SK-N-SH (cell line): ENCODE measurements around the gene DCP2.

ENCODE experiments used
- CHD2 ChIP-seq: fragments of 150-350 bp; IDR thresholded peaks from 2 replicates; pipeline ENCODE4 v1.6.1; 2018; ENCODE audit warnings: low read length; ENCODE audit not compliant: partially characterized antibody
- CTCF ChIP-seq: fragments of 200-600 bp; sonication (generic); IDR thresholded peaks from 2 replicates; pipeline ENCODE4 v1.6.1; 2017; ENCODE audit warnings: antibody characterized with exemption, mild to moderate bottlenecking, moderate library complexity
- ELF1 ChIP-seq: IDR thresholded peaks from 2 replicates; pipeline ENCODE4 v1.4.0; 2012
- EP300 ChIP-seq, 2 experiments: IDR thresholded peaks; 2 replicates each; pipeline versions ENCODE4 v1.4.0 to v1.6.1; 2012; ENCODE audit warnings: borderline replicate concordance in 1 of 2, low read depth in 1 of 2, low read length in 1 of 2
- JUND ChIP-seq: IDR thresholded peaks from 2 replicates; pipeline ENCODE4 v1.4.0; 2012
- NFIC ChIP-seq: IDR thresholded peaks from 2 replicates; pipeline ENCODE4 v1.4.0; 2012; ENCODE audit warnings: borderline replicate concordance
- NRF1 ChIP-seq: IDR thresholded peaks from 2 replicates; pipeline ENCODE4 v1.6.1; 2012; ENCODE audit warnings: low read depth, mild to moderate bottlenecking, low read length
- POLR2AphosphoS5 ChIP-seq: IDR thresholded peaks from 2 replicates; pipeline ENCODE4 v1.6.1; 2012; ENCODE audit warnings: low read depth, low read length
- TAF1 ChIP-seq: IDR thresholded peaks from 2 replicates; pipeline ENCODE4 v1.6.1; 2012; ENCODE audit warnings: low read depth, mild to moderate bottlenecking, low read length, moderate library complexity, borderline replicate concordance
- USF2 ChIP-seq: fragments of 150-350 bp; IDR thresholded peaks from 2 replicates; pipeline ENCODE4 v1.6.1; 2017; ENCODE audit warnings: antibody characterized with exemption, low read length, low read depth, borderline replicate concordance
- YY1 ChIP-seq: IDR thresholded peaks from 2 replicates; pipeline ENCODE4 v1.4.0; 2012; ENCODE audit warnings: low read depth, mild to moderate bottlenecking
- TF ChIP-seq, protein P1 (sequence below): IDR thresholded peaks from 2 replicates; pipeline ENCODE4 v1.4.0; 2012; ENCODE audit warnings: low read depth, borderline replicate concordance
- TF ChIP-seq, protein P2 (sequence below): IDR thresholded peaks from 2 replicates; pipeline ENCODE4 v1.4.0; 2012; ENCODE audit warnings: low read depth
- TF ChIP-seq, protein P3 (sequence below): IDR thresholded peaks from 2 replicates; pipeline ENCODE4; 2012

GRCh38 chr5:112940670-112941069 lies 35.9 kb upstream of the DCP2 start:
- no peak for TF ChIP-seq CTCF
- no peak for TF ChIP-seq JUND
- TF ChIP-seq EP300 (IDR thresholded peaks at IDR 0.05; ENCODE audit: borderline replicate concordance in 1 of 2, low read depth in 1 of 2, low read length in 1 of 2) = no peak
- no peak for TF ChIP-seq ELF1
- TF ChIP-seq YY1 = no peak
- no peak for TF ChIP-seq POLR2AphosphoS5
- TF ChIP-seq, protein P1, sequence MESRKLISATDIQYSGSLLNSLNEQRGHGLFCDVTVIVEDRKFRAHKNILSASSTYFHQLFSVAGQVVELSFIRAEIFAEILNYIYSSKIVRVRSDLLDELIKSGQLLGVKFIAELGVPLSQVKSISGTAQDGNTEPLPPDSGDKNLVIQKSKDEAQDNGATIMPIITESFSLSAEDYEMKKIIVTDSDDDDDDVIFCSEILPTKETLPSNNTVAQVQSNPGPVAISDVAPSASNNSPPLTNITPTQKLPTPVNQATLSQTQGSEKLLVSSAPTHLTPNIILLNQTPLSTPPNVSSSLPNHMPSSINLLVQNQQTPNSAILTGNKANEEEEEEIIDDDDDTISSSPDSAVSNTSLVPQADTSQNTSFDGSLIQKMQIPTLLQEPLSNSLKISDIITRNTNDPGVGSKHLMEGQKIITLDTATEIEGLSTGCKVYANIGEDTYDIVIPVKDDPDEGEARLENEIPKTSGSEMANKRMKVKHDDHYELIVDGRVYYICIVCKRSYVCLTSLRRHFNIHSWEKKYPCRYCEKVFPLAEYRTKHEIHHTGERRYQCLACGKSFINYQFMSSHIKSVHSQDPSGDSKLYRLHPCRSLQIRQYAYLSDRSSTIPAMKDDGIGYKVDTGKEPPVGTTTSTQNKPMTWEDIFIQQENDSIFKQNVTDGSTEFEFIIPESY = no peak
- TF ChIP-seq, protein P2, sequence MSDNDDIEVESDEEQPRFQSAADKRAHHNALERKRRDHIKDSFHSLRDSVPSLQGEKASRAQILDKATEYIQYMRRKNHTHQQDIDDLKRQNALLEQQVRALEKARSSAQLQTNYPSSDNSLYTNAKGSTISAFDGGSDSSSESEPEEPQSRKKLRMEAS = no peak
- TF ChIP-seq NRF1 = no peak
- TF ChIP-seq CHD2 = no peak
- no peak for TF ChIP-seq USF2
- no peak for TF ChIP-seq NFIC
- TF ChIP-seq, protein P3, sequence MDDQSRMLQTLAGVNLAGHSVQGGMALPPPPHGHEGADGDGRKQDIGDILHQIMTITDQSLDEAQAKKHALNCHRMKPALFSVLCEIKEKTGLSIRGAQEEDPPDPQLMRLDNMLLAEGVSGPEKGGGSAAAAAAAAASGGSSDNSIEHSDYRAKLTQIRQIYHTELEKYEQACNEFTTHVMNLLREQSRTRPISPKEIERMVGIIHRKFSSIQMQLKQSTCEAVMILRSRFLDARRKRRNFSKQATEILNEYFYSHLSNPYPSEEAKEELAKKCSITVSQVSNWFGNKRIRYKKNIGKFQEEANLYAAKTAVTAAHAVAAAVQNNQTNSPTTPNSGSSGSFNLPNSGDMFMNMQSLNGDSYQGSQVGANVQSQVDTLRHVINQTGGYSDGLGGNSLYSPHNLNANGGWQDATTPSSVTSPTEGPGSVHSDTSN = no peak
- TF ChIP-seq TAF1 = no peak
